GM23338 (cell line): Measurements from ENCODE around the gene CDC42BPB. TPM values are rescaled to one million over a fixed set of nuclear protein-coding genes. Genes with fewer than 3 reads are reported as not detected.

Source experiments
- ATAC-seq: fragments of 200-7000 bp; cut with Tn5 transposase; 3 replicates; pipeline ENCODE4 v1.9.1; 2020
- DNase-seq: peaks from one replicate; pipeline ENCODE4 v3.0.0-alpha.2; 2015; ENCODE audit warnings: low spot score
- H2AFZ ChIP-seq: fragments of 200-600 bp; sonication (generic); 2 replicates; pipeline ENCODE4 v1.8.0; 2016; ENCODE audit warnings: antibody characterized with exemption, mild to moderate bottlenecking, moderate library complexity
- H3F3A ChIP-seq: fragments of 200-600 bp; sonication (generic); replicated peaks from 2 replicates; pipeline ENCODE4 v1.8.0; 2017; ENCODE audit warnings: antibody characterized with exemption, mixed run types, low read depth
- H3K27ac ChIP-seq: fragments of 200-600 bp; sonication (generic); 2 replicates; pipeline ENCODE4 v1.6.1; 2016; ENCODE audit warnings: low read depth
- H3K27me3 ChIP-seq: fragments of 200-600 bp; sonication (generic); 2 replicates; pipeline ENCODE4 v1.8.0; 2016; ENCODE audit warnings: mild to moderate bottlenecking, mixed run types, moderate library complexity; ENCODE audit not compliant: insufficient read depth
- H3K36me3 ChIP-seq: fragments of 200-600 bp; sonication (generic); 2 replicates; pipeline ENCODE4 v1.8.0; 2016; ENCODE audit warnings: mild to moderate bottlenecking; ENCODE audit not compliant: insufficient read depth
- H3K4me1 ChIP-seq: fragments of 200-600 bp; sonication (generic); 2 replicates; pipeline ENCODE4 v1.8.0; 2016; ENCODE audit warnings: mild to moderate bottlenecking, moderate library complexity; ENCODE audit not compliant: insufficient read depth
- H3K4me2 ChIP-seq: fragments of 200-600 bp; sonication (generic); 2 replicates; pipeline ENCODE4 v1.7.1; 2017; ENCODE audit warnings: mixed run types
- H3K4me3 ChIP-seq: fragments of 200-600 bp; sonication (generic); 2 replicates; pipeline ENCODE4 v1.6.1; 2016; ENCODE audit warnings: mixed run types
- H3K79me2 ChIP-seq: fragments of 200-600 bp; sonication (generic); replicated peaks from 2 replicates; pipeline ENCODE4 v1.8.0; 2017; ENCODE audit warnings: mild to moderate bottlenecking; ENCODE audit not compliant: insufficient read depth
- H3K9me2 ChIP-seq: fragments of 200-600 bp; sonication (generic); 2 replicates; pipeline ENCODE4 v1.8.0; 2017; ENCODE audit not compliant: insufficient read depth
- H4K20me1 ChIP-seq: fragments of 200-600 bp; sonication (generic); replicated peaks from 2 replicates; pipeline ENCODE4 v1.8.0; 2017; ENCODE audit warnings: mild to moderate bottlenecking; ENCODE audit not compliant: insufficient read depth
- H3K27ac Mint-ChIP-seq: 2 replicates; pipeline ENCODE4 v1.8.0; 2020; ENCODE audit warnings: inconsistent platforms, mild to moderate bottlenecking, moderate library complexity, mixed read lengths
- H3K27me3 Mint-ChIP-seq: 3 replicates; pipeline ENCODE4 v1.8.0; 2022; ENCODE audit warnings: low read depth, mild to moderate bottlenecking, moderate library complexity, mixed read lengths, inconsistent platforms; ENCODE audit not compliant: insufficient read depth, poor library complexity
- H3K36me3 Mint-ChIP-seq: 3 replicates; pipeline ENCODE4 v1.8.0; 2021; ENCODE audit warnings: low read depth, mild to moderate bottlenecking, inconsistent platforms, moderate library complexity, mixed read lengths
- H3K4me1 Mint-ChIP-seq: 3 replicates; pipeline ENCODE4 v1.8.0; 2020; ENCODE audit warnings: mild to moderate bottlenecking, inconsistent platforms, mixed read lengths
- H3K4me3 Mint-ChIP-seq: 3 replicates; pipeline ENCODE4 v1.8.0; 2021; ENCODE audit warnings: moderate library complexity, mild to moderate bottlenecking, inconsistent platforms, mixed read lengths
- H3K9me3 Mint-ChIP-seq: 3 replicates; pipeline ENCODE4 v1.8.0; 2020; ENCODE audit warnings: moderate library complexity, mild to moderate bottlenecking, inconsistent platforms, mixed read lengths
- CREB1 ChIP-seq: fragments of 250-450 bp; sonication (Bioruptor Pico); IDR thresholded peaks from 2 replicates; pipeline ENCODE4 v1.5.0; 2020; ENCODE audit warnings: low read depth, mild to moderate bottlenecking, moderate library complexity
- EZH2 ChIP-seq: fragments of 200-600 bp; sonication (generic); IDR thresholded peaks from one replicate; pipeline ENCODE4 v1.8.0; 2017; ENCODE audit warnings: antibody characterized with exemption, mild to moderate bottlenecking, low read depth; ENCODE audit not compliant: unreplicated experiment
- EZH2phosphoT487 ChIP-seq: fragments of 200-600 bp; sonication (generic); IDR thresholded peaks from one replicate; pipeline ENCODE4 v1.8.1; 2018; ENCODE audit warnings: antibody characterized with exemption; ENCODE audit not compliant: unreplicated experiment
- JUNB ChIP-seq: IDR thresholded peaks from one replicate; pipeline ENCODE4 v1.6.1; 2016; ENCODE audit warnings: antibody characterized with exemption; ENCODE audit not compliant: unreplicated experiment
- NANOG ChIP-seq: IDR thresholded peaks from 2 replicates; pipeline ENCODE4 v1.6.1; 2016; ENCODE audit warnings: antibody characterized with exemption, borderline replicate concordance
- POLR2AphosphoS5 ChIP-seq: IDR thresholded peaks from 2 replicates; pipeline ENCODE4 v1.6.1; 2016; ENCODE audit warnings: antibody characterized with exemption, low read depth
- STAT1 ChIP-seq: IDR thresholded peaks from one replicate; pipeline ENCODE4 v1.6.1; 2016; ENCODE audit warnings: antibody characterized with exemption; ENCODE audit not compliant: unreplicated experiment
- ZNF114 ChIP-seq: fragments of 250-450 bp; sonication (Bioruptor Pico); IDR thresholded peaks from 2 replicates; pipeline ENCODE4 v1.5.0; 2020; ENCODE audit warnings: mild to moderate bottlenecking, moderate library complexity
- ZNF331 ChIP-seq: fragments of 250-450 bp; sonication (Bioruptor Pico); IDR thresholded peaks from 2 replicates; pipeline ENCODE4 v1.5.0; 2020; ENCODE audit warnings: low read depth, mild to moderate bottlenecking, moderate library complexity
- polyA plus RNA-seq: library from polyadenylated mRNA; unstranded; fragments of >200 nt; fragmentation: Nextera tagmentation; extraction: Ambion mirVana; gene quantifications from 2 replicates; pipeline ENCODE4 v1.2.1, GENCODE V29; 2016
- total RNA-seq: library from RNA; depleted of rRNA; stranded (reverse); fragments of >200 nt; shearing (Covaris generic); gene quantifications from 2 replicates; pipeline ENCODE4 v1.2.3, GENCODE V29; 2014
- TF ChIP-seq, protein P1 (sequence below): IDR thresholded peaks from one replicate; pipeline ENCODE4 v1.6.1; 2018; ENCODE audit warnings: antibody characterized with exemption; ENCODE audit not compliant: unreplicated experiment
- TF ChIP-seq, protein P2 (sequence below): IDR thresholded peaks from 2 replicates; pipeline ENCODE4 v1.6.1; 2016; ENCODE audit warnings: antibody characterized with exemption

The CDC42BPB gene
- total and polyA plus RNA-seq, 2 experiments from 2014 or later, result 12.3 to 127 TPM

DNA sequence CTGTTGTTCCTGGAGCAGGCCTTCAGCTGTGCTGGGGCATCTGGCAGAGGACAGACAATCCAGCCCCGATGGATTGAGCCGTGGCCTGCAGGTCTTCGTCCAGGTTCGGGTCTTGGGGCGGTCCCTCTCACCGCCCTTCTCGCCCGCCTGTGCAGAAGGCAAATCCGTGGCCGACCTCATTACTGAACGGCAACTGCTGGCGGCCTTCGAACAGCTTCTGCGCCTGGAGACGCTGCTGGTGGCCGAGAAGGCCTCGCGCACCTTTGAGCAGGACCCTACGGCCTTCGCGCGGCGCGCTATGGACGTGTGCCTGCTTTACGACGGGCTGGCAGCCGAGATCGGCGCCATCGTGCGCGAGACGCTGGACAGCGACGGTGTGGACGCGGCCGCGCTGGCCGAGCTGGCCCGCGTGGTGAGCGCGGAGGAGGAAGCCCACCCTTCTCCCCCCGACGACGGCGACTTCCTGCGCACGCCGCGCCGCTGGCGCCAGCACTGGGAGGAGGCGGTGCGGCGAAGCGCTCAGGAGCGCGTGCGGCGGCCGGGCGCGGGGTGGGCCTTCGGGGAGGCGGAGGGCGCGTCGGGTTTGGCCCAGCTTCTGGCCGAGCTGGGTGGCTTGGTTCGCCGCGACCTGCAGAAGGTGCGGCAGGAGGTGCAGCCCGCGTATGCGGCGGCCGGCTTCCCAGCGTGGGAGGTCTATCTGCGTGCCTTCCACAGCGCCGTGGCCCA lies 44.8 kb upstream of the CDC42BPB start:
- Histone ChIP-seq H3K9me2 (no peaks in the 10 kb centered on the region), H3K27ac (no peak overlapping the region), H2AFZ (peak overlapping the region; percentile 86; the same call in 1 of the 2 replicates), H3K36me3 (no peaks in the 10 kb centered on the region), H4K20me1 (0 out of 2 replicates have a peak, but pooled peaks cover 3% of the 10 kb centered on the region), H3K4me2 (peak overlapping the region; percentile 67), H3K4me3 (peak overlapping the region; percentile 41; the same call in 1 of the 2 replicates), H3K27me3 (peaks cover 51% of the 10 kb centered on the region), H3K79me2 (no peaks in the 10 kb centered on the region), H3K4me1 (peaks cover 9% of the 10 kb centered on the region), H3F3A (0 out of 2 replicates have a peak, but pooled peaks cover 5% of the 10 kb centered on the region)
- no peaks in the 10 kb centered on the region for H3K36me3 Mint-ChIP-seq
- peaks cover 12% of the 10 kb centered on the region; the same call in 2 of the 3 replicates for H3K4me1 Mint-ChIP-seq
- no peaks in the 10 kb centered on the region; the same call in 2 of the 3 replicates for H3K9me3 Mint-ChIP-seq
- DNase-seq, result peak; percentile 66
- TF ChIP-seq NANOG (no peak), EZH2phosphoT487 (no peak)
- TF ChIP-seq, protein P1, sequence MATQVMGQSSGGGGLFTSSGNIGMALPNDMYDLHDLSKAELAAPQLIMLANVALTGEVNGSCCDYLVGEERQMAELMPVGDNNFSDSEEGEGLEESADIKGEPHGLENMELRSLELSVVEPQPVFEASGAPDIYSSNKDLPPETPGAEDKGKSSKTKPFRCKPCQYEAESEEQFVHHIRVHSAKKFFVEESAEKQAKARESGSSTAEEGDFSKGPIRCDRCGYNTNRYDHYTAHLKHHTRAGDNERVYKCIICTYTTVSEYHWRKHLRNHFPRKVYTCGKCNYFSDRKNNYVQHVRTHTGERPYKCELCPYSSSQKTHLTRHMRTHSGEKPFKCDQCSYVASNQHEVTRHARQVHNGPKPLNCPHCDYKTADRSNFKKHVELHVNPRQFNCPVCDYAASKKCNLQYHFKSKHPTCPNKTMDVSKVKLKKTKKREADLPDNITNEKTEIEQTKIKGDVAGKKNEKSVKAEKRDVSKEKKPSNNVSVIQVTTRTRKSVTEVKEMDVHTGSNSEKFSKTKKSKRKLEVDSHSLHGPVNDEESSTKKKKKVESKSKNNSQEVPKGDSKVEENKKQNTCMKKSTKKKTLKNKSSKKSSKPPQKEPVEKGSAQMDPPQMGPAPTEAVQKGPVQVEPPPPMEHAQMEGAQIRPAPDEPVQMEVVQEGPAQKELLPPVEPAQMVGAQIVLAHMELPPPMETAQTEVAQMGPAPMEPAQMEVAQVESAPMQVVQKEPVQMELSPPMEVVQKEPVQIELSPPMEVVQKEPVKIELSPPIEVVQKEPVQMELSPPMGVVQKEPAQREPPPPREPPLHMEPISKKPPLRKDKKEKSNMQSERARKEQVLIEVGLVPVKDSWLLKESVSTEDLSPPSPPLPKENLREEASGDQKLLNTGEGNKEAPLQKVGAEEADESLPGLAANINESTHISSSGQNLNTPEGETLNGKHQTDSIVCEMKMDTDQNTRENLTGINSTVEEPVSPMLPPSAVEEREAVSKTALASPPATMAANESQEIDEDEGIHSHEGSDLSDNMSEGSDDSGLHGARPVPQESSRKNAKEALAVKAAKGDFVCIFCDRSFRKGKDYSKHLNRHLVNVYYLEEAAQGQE, result peak; percentile 55
- H3K27ac Mint-ChIP-seq, result no peak overlapping the region
- peaks cover 64% of the 10 kb centered on the region for H3K27me3 Mint-ChIP-seq
- H3K4me3 Mint-ChIP-seq, result peak overlapping the region; percentile 27; the same call in 1 of the 3 replicates
- peak; percentile 15 for ATAC-seq

DNA sequence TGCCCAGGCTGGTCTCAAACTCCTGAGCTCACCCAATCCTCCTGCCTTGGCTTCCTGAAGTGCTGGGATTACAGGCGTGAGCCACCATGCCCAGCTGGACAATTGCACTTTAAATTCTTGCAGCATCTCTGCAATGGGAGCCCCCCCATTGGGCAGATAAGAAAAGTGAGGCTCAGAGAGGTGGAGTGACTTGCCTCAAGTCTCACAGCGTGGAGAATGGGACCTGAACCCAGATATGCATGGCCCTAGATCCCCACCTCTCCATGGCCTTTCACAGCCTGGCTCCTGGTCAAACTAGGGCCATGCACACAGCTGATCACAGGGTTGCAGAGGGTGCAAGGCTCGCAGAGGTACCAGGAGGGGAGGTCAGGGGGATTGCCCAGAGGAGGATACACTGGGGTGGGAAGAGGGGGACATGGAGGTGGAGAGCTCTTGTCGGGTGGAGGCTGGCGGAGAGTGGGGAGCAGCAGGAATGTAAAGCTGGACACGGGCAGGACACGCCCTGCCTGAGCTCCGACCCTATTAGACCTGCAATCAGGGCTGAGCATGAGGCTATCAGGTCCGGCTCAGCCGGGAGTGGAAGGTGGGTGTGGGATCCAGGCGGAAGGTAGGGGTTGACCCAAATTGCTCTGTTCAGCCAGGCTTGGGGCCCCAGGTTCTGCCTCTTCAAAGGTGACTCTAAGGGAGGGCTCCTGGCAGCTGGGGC lies 44.1 kb upstream of the CDC42BPB start:
- no peaks in the 10 kb centered on the region for H3K36me3 Mint-ChIP-seq
- Histone ChIP-seq H3K4me1 (peaks cover 9% of the 10 kb centered on the region), H3K4me3 (no peak overlapping the region; the same call in 1 of the 2 replicates), H3K36me3 (no peaks in the 10 kb centered on the region), H3K27me3 (peaks cover 51% of the 10 kb centered on the region), H3F3A (0 out of 2 replicates have a peak, but pooled peaks cover 5% of the 10 kb centered on the region), H4K20me1 (0 out of 2 replicates have a peak, but pooled peaks cover 3% of the 10 kb centered on the region), H3K9me2 (no peaks in the 10 kb centered on the region), H3K4me2 (peak overlapping the region; percentile 67; the same call in 1 of the 2 replicates), H2AFZ (peak overlapping the region; percentile 63; the same call in 1 of the 2 replicates), H3K79me2 (no peaks in the 10 kb centered on the region), H3K27ac (no peak overlapping the region)
- H3K27ac Mint-ChIP-seq, result no peak overlapping the region
- H3K9me3 Mint-ChIP-seq, result no peaks in the 10 kb centered on the region; the same call in 2 of the 3 replicates
- peaks cover 17% of the 10 kb centered on the region; the same call in 2 of the 3 replicates for H3K4me1 Mint-ChIP-seq
- peaks cover 61% of the 10 kb centered on the region for H3K27me3 Mint-ChIP-seq
- no peak for DNase-seq
- no peak for ATAC-seq
- H3K4me3 Mint-ChIP-seq, result no peak overlapping the region
- TF ChIP-seq ZNF114, result no peak
- TF ChIP-seq NANOG, result no peak
- TF ChIP-seq EZH2phosphoT487, result no peak
- no peak for TF ChIP-seq EZH2
- TF ChIP-seq CREB1, result no peak
- TF ChIP-seq, protein P1, result no peak
- TF ChIP-seq, protein P2, sequence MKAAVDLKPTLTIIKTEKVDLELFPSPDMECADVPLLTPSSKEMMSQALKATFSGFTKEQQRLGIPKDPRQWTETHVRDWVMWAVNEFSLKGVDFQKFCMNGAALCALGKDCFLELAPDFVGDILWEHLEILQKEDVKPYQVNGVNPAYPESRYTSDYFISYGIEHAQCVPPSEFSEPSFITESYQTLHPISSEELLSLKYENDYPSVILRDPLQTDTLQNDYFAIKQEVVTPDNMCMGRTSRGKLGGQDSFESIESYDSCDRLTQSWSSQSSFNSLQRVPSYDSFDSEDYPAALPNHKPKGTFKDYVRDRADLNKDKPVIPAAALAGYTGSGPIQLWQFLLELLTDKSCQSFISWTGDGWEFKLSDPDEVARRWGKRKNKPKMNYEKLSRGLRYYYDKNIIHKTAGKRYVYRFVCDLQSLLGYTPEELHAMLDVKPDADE, result no peak
- no peak for TF ChIP-seq POLR2AphosphoS5
- TF ChIP-seq ZNF331, result no peak
- no peak for TF ChIP-seq JUNB
- no peak for TF ChIP-seq STAT1
